C4-2B (cell line): Measurements from ENCODE around the gene HIRIP3.

Source experiments
- H3K27ac ChIP-seq: fragments of 450-650 bp; 2 replicates; pipeline ENCODE4 v1.5.1; 2017
- ZFX ChIP-seq: fragments of 450-650 bp; IDR thresholded peaks from 2 replicates; pipeline ENCODE4 v1.6.1; 2017
- TF ChIP-seq, protein P1 (sequence below): fragments of 450-650 bp; conservative IDR thresholded peaks from 2 replicates; pipeline ENCODE4 v1.5.1; 2017; ENCODE audit warnings: mild to moderate bottlenecking

The HIRIP3 gene

DNA sequence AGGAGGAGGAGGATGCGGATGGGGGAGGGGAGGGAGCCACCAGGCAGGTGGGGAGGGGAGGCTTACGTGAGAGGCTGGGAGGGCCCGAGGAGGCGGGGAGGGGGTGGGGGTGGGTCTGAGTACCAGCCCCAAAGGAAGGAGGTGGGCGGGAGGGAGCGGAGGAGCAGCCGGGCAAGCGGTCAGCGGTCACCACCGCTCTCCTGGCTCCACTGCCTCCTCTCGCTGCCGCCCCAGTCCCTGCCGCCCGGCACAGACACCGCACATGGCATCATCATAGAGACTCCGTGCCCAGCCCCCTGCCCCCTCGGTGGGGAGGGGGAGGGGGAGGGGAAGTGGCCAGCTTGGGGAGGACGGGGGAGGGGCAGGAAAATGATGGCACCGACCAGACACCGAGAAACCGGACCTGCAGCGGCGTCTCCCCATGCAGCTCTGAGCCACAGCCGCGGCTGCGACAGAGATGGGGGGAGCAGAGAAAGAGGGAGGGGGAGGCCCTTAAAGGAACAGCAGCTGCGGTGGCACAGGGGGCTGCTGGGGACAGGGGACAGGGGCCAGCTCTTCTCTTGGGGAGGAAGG lies 35.5 kb upstream of the HIRIP3 start, which contains the start of gene TLCD3B:
Gene TLCD3B, minus strand, starts transcription at position 431 of the 573 bp plus-strand sequence. CDS start 744 bp downstream, outside the sequence.
- H3K27ac ChIP-seq = no peak within 1 kb of the TSS

DNA sequence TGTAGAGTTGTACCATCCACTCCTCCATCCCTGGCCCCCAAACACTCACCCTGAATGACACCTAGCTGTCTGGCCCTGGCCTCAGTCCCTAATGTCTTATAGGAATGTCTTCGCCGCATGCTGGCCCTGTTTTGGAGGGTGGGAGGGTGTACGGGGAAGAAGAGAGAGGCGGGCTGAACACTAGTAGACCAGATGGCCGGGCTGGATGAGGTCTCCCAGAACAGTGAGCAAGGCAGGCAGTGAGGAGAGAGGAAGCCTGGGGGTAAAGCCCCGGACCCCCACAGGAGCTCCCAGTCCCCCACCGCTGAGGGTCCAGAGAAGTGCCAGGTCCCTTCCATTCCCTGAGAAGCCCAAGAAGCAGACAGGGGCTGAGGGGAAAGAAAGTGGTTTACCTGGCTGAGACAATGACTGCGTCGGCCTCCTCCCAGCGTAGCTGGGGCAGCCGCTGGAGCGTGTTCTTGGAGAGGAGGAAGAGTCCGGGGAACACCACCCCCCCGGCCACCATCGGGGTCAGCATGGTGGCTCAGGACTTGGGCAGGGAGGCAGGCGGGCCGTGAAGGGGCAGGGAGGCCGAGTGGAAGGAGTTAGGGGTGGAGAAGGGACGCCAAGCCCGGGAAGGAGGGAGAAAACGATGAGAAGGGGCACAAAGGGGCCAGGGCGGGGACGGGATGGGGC lies 34.7 kb upstream of the HIRIP3 start:
- TF ChIP-seq, protein P1, sequence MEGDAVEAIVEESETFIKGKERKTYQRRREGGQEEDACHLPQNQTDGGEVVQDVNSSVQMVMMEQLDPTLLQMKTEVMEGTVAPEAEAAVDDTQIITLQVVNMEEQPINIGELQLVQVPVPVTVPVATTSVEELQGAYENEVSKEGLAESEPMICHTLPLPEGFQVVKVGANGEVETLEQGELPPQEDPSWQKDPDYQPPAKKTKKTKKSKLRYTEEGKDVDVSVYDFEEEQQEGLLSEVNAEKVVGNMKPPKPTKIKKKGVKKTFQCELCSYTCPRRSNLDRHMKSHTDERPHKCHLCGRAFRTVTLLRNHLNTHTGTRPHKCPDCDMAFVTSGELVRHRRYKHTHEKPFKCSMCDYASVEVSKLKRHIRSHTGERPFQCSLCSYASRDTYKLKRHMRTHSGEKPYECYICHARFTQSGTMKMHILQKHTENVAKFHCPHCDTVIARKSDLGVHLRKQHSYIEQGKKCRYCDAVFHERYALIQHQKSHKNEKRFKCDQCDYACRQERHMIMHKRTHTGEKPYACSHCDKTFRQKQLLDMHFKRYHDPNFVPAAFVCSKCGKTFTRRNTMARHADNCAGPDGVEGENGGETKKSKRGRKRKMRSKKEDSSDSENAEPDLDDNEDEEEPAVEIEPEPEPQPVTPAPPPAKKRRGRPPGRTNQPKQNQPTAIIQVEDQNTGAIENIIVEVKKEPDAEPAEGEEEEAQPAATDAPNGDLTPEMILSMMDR = no peak
- TF ChIP-seq ZFX = no peak
- no peak overlapping the region for H3K27ac ChIP-seq

More for the DNA sequence above, 35.5 kb upstream of the HIRIP3 start, which contains the start of gene TLCD3B:
- no peak for TF ChIP-seq ZFX
- TF ChIP-seq, protein P1 = no peak

DNA sequence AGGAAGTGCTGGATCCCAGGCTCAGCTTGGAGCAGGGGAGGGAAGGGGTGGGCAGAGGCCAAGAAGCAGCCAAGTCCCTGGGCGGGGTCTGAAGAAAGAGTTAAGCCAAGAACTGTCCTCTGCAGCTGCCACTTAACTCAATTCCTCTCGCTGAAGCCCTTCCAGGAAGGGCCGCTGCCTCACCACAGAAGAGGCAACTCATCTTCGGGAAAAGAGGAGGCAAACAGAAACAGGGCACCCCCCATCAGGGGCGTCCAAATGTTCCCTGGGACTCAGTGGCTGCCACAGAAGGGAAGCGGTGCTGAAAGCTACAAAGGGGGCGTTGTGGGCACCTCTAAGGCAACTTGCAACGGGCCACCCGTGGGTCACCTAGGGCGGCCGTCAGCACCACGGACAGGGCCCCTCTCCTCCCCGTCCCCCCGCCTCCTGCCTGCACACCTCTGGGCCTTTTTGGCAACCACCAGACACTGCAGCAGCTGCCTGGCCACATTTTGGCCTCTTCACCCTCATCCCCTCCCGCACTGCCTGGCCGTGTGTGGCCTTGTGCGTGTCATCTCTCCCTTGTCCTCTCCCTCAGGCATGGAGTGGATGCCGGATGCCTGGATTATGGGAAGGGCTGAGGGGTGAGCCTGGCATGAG lies 33.1 kb upstream of the HIRIP3 start:
- no peak overlapping the region for H3K27ac ChIP-seq
- TF ChIP-seq ZFX = no peak
- TF ChIP-seq, protein P1 = no peak

DNA sequence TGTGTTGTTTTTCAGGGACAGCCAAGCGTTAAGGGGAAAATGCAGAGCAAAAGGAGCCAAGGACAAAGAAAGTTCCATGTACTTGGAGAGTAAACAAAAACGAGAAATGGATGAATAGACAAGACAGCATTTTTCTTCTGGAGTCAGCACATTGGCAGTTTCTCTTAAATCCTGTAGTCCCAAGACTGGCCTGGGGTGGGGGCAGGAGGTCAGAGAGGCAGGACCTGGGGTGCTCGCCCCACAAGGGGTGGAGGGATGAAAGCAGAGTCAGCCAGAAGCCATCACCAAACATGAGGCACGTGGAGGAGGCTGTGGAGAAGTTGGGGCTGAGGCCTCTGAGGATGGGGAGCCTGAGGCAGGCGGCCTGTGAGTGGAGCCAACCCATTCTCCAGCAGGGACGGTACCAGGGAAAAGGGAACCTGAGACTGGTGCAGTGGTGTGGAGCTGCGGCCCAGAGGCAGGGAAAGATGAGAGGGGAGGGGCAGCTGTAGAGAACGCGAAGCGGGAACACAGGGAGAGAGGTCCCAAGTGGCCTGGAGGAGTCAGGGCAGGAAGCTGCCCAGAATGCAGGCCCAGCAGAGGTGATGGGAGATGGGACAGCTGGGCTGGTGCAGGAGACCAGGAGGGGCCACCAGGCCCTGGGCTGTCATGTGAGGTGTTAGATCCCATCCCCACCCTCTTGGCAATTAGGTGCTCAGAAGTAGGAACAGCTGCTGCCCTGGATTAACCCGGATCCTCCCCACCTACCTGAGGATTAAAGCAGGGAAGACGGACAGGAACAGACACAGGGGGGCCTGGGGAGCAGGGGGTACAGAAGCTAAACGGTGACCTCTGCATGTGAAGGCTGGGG lies 32.4 kb upstream of the HIRIP3 start:
- TF ChIP-seq ZFX = no peak
- TF ChIP-seq, protein P1 = no peak
- H3K27ac ChIP-seq = no peak overlapping the region

DNA sequence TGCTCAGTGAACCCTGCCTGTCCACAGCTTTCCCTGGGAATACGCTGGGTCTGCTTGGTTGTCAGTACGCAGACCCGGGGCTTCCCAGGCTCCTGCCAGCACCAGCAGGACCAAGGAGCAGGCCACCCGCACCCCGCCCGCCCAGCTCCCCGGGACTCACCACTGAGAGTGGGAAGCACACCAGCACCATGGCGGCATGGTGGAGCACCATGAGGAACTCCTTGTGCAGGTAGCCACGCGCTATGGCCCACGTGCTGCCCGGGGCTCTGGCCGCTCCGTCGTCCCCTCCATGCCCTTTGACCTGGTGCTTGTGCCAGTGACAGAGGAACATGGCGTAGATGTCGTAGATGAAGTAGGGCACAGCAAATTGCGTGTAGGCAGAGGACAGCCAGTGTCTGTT lies 31.0 kb upstream of the HIRIP3 start:
- H3K27ac ChIP-seq = no peak overlapping the region
- TF ChIP-seq, protein P1 = no peak
- TF ChIP-seq ZFX = no peak

DNA sequence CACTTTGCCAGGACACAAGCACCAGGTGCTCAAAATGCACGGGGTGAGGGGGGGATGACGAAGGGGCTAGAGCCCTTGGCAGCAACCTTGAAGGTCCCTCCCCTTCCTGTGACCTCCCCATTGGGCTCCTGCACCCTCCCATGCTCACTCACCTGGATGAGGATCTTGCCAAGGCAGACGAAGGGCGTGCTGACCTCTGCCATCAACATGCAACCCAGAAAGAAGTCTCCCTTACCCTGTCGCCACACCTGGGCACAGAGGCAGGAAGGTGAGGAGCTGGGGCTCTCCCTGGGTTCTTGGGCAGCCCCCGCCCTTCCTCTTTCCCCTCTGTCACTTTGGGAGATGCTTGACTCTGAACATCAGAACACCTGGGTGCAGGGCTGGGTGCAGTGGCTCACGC lies 30.2 kb upstream of the HIRIP3 start:
- no peak overlapping the region for H3K27ac ChIP-seq
- no peak for TF ChIP-seq ZFX

DNA sequence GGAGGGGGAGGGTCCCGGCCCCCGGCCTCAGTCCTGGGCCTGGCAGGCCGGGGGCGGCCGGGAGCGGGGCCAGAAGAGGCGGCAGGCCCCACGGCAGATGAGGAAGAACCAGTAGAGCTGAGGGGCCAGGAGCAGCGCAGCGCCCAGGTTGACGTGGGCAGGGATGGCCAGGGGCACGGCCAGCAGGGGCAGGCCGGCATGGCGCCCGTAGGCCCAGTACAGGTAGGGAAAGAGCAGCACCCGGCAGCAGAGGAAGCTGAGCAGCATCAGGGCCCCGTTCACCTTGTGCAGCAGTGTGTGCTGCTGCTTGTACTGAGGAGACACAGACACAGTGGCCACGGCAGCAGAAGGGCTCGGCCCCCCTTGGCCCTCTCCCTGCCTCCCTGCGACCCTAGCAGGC lies 29.7 kb upstream of the HIRIP3 start:
- TF ChIP-seq, protein P1 = no peak
- no peak for TF ChIP-seq ZFX

More for the DNA sequence above, 29.7 kb upstream of the HIRIP3 start:
- H3K27ac ChIP-seq = no peak overlapping the region
